GM13976 (cell line): ENCODE results near the gene DAPK3.
A peak's percentile ranks its signal among the peaks of the same experiment; 100 is the strongest.
"Not testable (repeated sequence)": the region's sequence is repeated elsewhere in the genome, so short reads cannot be mapped to it uniquely, and the experiment has no call there.

Experiments
- DNase-seq: peaks from one replicate; pipeline ENCODE4 v3.0.0; 2012; ENCODE audit warnings: low spot score
- in situ Hi-C: fragments of 300-500 bp; cut with MboI; formaldehyde crosslinking; loops from one replicate; pipeline ENCODE4 v1.12.0; 2022; ENCODE audit warnings: low sequenced_read_pairs, mixed read lengths, inconsistent platforms; ENCODE audit not compliant: unreplicated experiment
- TF ChIP-seq, protein P1 (sequence below): IDR thresholded peaks from 2 replicates; pipeline ENCODE4 v1.5.1; 2012; ENCODE audit warnings: borderline replicate concordance, mild to moderate bottlenecking; ENCODE audit not compliant: insufficient read depth; ENCODE audit errors: extremely low read depth, missing control alignments, control extremely low read depth

Gene DAPK3

DNA sequence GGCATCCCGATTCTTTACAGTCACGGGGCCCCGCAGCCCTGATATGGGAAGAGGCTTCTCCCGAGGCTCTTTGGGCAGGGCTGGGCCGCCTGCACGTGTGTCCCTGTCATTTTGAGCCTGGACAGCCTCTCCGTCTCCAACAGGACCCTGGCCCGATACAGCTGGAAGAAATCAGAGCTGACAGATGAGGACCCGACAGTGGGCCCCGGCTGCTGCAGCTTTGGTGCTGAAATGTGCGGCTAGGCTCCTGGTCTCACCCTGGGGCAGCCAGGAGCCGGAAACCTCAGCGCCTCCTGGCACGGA is 39.9 kb upstream of the DAPK3 start:
- in situ Hi-C loops, result no loop called here
- no peak for DNase-seq
- TF ChIP-seq, protein P1, sequence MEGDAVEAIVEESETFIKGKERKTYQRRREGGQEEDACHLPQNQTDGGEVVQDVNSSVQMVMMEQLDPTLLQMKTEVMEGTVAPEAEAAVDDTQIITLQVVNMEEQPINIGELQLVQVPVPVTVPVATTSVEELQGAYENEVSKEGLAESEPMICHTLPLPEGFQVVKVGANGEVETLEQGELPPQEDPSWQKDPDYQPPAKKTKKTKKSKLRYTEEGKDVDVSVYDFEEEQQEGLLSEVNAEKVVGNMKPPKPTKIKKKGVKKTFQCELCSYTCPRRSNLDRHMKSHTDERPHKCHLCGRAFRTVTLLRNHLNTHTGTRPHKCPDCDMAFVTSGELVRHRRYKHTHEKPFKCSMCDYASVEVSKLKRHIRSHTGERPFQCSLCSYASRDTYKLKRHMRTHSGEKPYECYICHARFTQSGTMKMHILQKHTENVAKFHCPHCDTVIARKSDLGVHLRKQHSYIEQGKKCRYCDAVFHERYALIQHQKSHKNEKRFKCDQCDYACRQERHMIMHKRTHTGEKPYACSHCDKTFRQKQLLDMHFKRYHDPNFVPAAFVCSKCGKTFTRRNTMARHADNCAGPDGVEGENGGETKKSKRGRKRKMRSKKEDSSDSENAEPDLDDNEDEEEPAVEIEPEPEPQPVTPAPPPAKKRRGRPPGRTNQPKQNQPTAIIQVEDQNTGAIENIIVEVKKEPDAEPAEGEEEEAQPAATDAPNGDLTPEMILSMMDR, result no peak

DNA sequence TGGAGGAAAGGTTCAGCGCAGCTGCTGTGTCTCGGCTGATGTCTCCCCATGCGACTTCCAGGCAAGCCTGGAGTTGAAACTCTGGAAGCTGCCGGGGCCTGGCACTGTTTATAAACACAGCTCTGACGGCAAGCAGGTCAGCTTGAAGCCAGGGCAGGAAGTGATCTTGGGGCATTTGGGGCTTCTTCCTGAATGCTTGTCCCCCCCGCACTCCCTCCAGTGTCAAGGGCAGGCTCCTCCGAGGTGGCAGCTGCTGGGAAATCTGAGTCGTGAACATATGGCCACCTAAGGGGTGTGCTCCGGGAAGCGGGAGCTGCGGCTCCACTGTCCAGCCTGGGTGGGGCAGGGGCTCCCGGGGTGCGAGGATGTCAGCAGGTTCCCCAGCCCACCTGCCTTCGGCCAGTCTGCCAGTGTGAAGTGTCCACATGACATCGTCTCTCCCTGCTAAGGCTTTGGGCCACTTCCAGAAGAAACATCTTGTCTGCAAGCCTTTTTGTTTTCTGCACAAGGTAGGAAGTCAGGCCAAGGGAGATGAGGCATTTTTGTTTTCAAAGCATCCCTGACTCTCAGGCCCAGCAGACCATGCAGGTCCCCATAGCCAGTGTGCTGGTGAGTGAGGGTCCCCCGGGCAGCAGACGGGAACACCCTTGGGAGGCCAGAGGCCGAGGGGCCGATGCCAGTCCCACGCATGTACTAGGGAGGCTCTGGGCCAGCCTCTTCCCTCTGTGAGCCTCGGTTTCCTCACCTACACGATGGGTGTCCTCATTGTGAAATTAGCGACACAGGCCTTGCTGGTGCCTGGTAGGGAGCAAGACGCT is 39.3 kb upstream of the DAPK3 start:
- TF ChIP-seq, protein P1, result no peak
- in situ Hi-C loops, result no loop called here
- DNase-seq, result no peak

DNA sequence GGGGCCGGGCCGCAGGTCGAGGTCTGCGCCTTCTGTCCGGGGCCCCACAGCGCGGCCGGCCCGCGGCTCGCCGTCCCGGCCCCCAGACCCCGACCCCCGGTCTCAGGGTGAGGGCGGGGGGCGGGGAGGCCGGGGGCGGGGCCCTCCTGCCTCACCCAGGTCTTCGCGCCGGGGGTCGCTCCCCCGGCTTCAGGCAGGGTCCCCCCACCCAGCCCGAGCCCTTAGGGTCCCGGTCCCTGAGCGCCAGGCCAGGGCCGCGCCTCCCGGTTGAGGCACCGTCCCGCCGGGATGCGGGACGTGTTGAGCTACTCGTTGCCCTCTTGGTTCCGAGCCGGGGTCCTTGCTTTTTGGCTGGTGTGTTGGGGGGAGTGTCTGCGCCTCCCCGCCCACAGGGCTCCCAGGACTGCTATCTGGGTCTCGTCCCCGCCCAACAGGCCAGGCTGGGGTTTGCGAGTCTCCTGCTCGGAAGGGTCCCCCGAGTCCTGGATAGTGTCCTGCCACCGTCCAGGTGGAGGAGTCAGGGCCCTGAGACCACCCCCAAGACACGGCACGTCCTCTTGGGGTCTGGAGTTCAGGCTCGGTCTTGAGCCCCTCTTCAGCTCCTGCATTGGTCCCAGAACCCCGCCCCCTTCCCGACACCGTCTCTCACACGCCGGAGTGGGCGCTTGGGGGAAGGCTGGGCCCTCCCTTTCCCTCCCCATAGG is 37.1 kb upstream of the DAPK3 start:
- TF ChIP-seq, protein P1, result no peak
- no peak for DNase-seq
- in situ Hi-C loops, result no loop called here

DNA sequence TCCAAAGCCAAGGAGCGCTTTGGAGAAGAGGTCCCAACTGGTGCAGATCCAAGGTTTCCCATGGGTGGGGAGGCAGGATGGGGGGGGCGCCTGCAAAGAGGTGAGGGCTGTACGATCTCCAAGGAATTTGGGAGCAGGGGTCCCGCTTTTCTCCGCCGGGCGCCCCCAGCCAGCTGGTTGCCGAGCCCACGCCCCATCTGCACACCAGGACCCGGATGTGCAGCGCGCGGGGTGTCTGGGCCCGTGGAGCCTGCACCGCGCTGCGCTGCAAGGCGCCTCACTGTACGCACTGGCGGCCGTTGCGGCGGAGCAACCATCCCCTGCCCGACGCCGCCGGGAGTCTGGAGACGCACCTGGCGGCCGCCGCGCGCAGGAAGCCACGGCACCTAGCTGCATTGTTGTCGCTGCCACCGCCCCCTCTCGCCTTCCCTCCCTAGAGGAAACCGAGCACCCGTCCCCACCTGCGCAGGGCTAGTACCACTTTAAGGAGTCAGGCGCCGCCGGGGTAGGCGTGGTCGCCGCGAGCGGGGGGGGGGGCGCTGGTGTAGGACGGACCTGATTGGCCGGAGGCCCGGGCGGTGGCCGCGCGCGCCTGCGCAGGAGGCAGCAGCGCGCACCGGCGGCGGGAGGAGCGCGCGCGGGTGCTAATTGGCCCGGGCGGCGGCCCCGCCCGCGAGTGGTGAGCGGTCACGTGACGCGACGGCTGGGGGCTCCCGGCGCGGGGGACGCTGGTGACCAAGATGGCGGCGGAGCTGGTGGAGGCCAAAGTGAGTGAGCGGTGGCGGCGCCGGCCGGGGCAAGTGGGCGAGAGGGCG is 36.3 kb upstream of the DAPK3 start, which contains the start of gene PIAS4:
Gene PIAS4 (plus strand): TSS at position 716 of the 815 bp plus-strand sequence. CDS start 25 bp downstream, at position 741.
- TF ChIP-seq, protein P1, result no peak
- DNase-seq, result peak; percentile 100
- in situ Hi-C loops, result no loop called here

DNA sequence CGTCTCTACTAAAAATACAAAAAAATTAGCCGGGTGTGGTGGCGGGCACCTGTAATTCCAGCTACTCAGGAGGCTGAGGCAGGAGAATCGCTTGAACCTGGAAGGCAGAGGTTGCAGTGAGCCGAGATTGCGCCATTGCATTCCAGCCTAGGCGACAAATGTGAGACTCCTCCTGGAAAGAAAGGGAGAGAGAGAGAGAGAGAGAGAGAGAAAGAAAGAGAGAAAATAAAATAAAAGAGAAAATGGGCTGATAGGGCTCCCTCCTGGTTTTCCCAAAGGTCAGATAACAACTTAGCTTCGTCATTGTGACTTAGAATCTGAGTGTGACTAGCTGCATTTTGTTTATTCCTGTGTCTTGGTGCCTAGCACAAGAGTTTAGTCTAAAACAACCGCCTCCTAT is 34.5 kb upstream of the DAPK3 start:
- in situ Hi-C loops, DNase-seq: not testable (repeated sequence)

DNA sequence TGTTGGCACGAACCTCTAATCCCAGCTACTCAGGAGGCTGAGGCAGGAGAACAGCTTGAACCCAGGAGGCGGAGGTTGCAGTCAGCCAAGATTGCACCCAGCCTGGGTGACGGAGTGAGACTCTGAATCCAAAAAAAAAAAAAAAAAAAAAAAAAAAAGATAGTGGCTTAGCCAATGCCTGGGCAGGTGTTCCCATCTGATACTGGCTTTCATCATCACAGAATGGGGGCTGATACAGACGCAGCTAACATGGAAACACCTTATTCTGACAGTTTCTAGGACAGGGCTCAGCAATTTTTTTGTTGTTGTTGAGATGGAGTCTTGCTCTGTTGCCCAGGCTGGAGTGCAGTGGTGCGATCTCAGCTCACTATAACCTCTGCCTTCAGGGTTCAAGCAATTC is 29.9 kb upstream of the DAPK3 start:
- DNase-seq, in situ Hi-C loops: not testable (repeated sequence)

DNA sequence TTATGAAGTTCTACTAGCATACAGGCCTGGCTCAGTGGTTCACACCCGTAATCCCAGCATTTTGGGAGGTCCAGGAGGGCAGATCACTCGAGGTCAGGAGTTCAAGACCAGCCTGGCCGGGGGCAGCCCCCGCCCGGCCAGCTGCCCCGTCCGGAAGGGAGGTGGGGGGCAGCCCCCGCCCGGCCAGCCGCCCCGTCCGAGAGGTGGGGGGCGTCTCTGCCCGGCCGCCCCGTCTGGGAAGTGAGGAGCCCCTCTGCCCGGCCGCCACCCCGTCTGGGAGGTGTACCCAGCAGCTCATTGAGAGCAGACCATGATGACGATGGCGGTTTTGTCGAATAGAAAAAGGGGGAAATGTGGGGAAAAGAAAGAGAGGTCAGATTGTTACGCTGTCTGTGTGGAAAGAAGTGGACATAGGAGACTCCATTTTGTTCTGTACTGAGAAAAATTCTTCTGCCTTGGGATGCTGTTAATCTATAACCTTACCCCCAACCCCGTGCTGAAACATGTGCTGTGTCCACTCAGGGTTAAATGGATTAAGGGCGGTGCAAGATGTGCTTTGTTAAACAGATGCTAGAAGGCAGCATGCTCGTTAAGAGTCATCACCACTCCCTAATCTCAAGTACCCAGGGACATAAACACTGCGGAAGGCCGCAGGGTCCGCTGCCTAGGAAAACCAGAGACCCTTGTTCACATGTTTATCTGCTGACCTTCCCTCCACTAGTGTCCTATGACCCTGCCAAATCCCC is 27.9 kb upstream of the DAPK3 start:
- in situ Hi-C loops, DNase-seq: not testable (repeated sequence)
